ENCODE data around the gene SLITRK2. TPM values are rescaled to one million over a fixed set of nuclear protein-coding genes. Genes with fewer than 3 reads are reported as not detected.

Gene SLITRK2
- total RNA-seq, 4 donors from 2014 or later: 0.04 TPM; not detected in 3

GRCh38 chrX:145840531-145840930 is 22.9 kb downstream of the SLITRK2 start:
- no peak for TF ChIP-seq CTCF (IDR thresholded peaks at IDR 0.05 in 4 of 5, conservative IDR thresholded peaks at IDR 0.05 in 1 of 5)
- TF ChIP-seq POLR2A (IDR thresholded peaks at IDR 0.05): no peak
- no peaks in the 10 kb centered on the region for H3K4me1 ChIP-seq
- H3K9me3 ChIP-seq: no peaks in the 10 kb centered on the region
- no peaks in the 10 kb centered on the region for H3K27me3 ChIP-seq
- no peak for ATAC-seq
- no peak overlapping the region for H3K27ac ChIP-seq
- no peaks in the 10 kb centered on the region for H3K36me3 ChIP-seq
- DNase-seq: no peak
- in situ Hi-C loops (cut with MboI; ENCODE audit: low sequenced_read_pairs in 4 of 4): no loop called here
- intact Hi-C loops (cut with DNase I; ENCODE audit: low total_unique reads): no loop called here
- H3K4me3 ChIP-seq: no peak overlapping the region

GRCh38 chrX:145843146-145843904 is 25.7 kb downstream of the SLITRK2 start:
- DNase-seq (no peak), ATAC-seq (no peak)
- H3K4me3 ChIP-seq: no peak overlapping the region
- no peaks in the 10 kb centered on the region for H3K27me3 ChIP-seq
- no peaks in the 10 kb centered on the region for H3K36me3 ChIP-seq
- TF ChIP-seq POLR2A (IDR thresholded peaks at IDR 0.05) (no peak), CTCF (IDR thresholded peaks at IDR 0.05 in 4 of 5, conservative IDR thresholded peaks at IDR 0.05 in 1 of 5) (no peak)
- no peak overlapping the region for H3K27ac ChIP-seq
- H3K4me1 ChIP-seq: no peaks in the 10 kb centered on the region
- in situ Hi-C loops (cut with MboI; ENCODE audit: low sequenced_read_pairs in 4 of 4): no loop called here
- H3K9me3 ChIP-seq: no peaks in the 10 kb centered on the region
- intact Hi-C loops (cut with DNase I; ENCODE audit: low total_unique reads): no loop called here

GRCh38 chrX:145844886-145845285 is 27.3 kb downstream of the SLITRK2 start:
- in situ Hi-C loops (cut with MboI; ENCODE audit: low sequenced_read_pairs in 4 of 4) (no loop called here), intact Hi-C loops (cut with DNase I; ENCODE audit: low total_unique reads) (no loop called here)
- ATAC-seq (no peak), DNase-seq (no peak)
- TF ChIP-seq POLR2A (IDR thresholded peaks at IDR 0.05): no peak
- no peak for TF ChIP-seq CTCF (IDR thresholded peaks at IDR 0.05 in 4 of 5, conservative IDR thresholded peaks at IDR 0.05 in 1 of 5)
- H3K27me3 ChIP-seq: no peaks in the 10 kb centered on the region
- H3K9me3 ChIP-seq: no peaks in the 10 kb centered on the region
- no peaks in the 10 kb centered on the region for H3K4me1 ChIP-seq
- no peak overlapping the region for H3K27ac ChIP-seq
- no peak overlapping the region for H3K4me3 ChIP-seq
- H3K36me3 ChIP-seq: no peaks in the 10 kb centered on the region

GRCh38 chrX:145848448-145848847 is 30.8 kb downstream of the SLITRK2 start:
- no peak overlapping the region for H3K27ac ChIP-seq
- no peaks in the 10 kb centered on the region for H3K4me1 ChIP-seq
- intact Hi-C loops (cut with DNase I; ENCODE audit: low total_unique reads): no loop called here
- H3K27me3 ChIP-seq: no peaks in the 10 kb centered on the region
- H3K9me3 ChIP-seq: no peaks in the 10 kb centered on the region
- no peak overlapping the region for H3K4me3 ChIP-seq
- no peaks in the 10 kb centered on the region for H3K36me3 ChIP-seq
- in situ Hi-C loops (cut with MboI; ENCODE audit: low sequenced_read_pairs in 4 of 4): no loop called here
- DNase-seq (no peak), ATAC-seq (no peak)
- TF ChIP-seq CTCF (IDR thresholded peaks at IDR 0.05 in 4 of 5, conservative IDR thresholded peaks at IDR 0.05 in 1 of 5): no peak
- TF ChIP-seq POLR2A (IDR thresholded peaks at IDR 0.05): no peak

GRCh38 chrX:145848857-145849256 is 31.2 kb downstream of the SLITRK2 start:
- H3K36me3 ChIP-seq: no peaks in the 10 kb centered on the region
- no peaks in the 10 kb centered on the region for H3K27me3 ChIP-seq
- in situ Hi-C loops (cut with MboI; ENCODE audit: low sequenced_read_pairs in 4 of 4): no loop called here
- intact Hi-C loops (cut with DNase I; ENCODE audit: low total_unique reads): no loop called here
- DNase-seq (no peak), ATAC-seq (no peak)
- H3K4me3 ChIP-seq: no peak overlapping the region
- no peak overlapping the region for H3K27ac ChIP-seq
- TF ChIP-seq CTCF (IDR thresholded peaks at IDR 0.05 in 4 of 5, conservative IDR thresholded peaks at IDR 0.05 in 1 of 5) (no peak), POLR2A (IDR thresholded peaks at IDR 0.05) (no peak)
- H3K4me1 ChIP-seq: no peaks in the 10 kb centered on the region
- H3K9me3 ChIP-seq: no peaks in the 10 kb centered on the region

Data from gastrocnemius medialis (tissue), 4 donors.